Posterior cingulate gyrus (tissue), 11 donors: ENCODE measurements around the gene MARK4.
"Not testable (repeated sequence)": the region's sequence is repeated elsewhere in the genome, so short reads cannot be mapped to it uniquely, and the experiment has no call there.

ENCODE experiments used
- DNase-seq, 10 donors: peaks; one replicate each; pipeline versions ENCODE4 v3.0.0 to v3.0.0-alpha.2; 2020 to 2021; ENCODE audit warnings: mixed read lengths in 3 of 10
- intact Hi-C: fragments of 100-400 bp; cut with DNase I; formaldehyde crosslinking; loops from one replicate; pipeline ENCODE4 v1.15.1; 2023

The MARK4 gene

GRCh38 chr19:45327404-45328143 lies 76.5 kb downstream of the MARK4 start:
- intact Hi-C loops, result no loop called here
- no peak for DNase-seq

GRCh38 chr19:45331411-45331810 lies 80.3 kb downstream of the MARK4 start:
- no peak for DNase-seq
- intact Hi-C loops, result no loop called here

- DNase-seq, result no peak
- intact Hi-C loops, result no loop called here
Observed at GRCh38 chr19:45333609-45334303, 82.7 kb downstream of the MARK4 start.

- intact Hi-C loops, result loop anchor here (5.0 kb wide), 1 partner anchor 133 kb away; no protein-coding TSS in a partner anchor
- DNase-seq, result not testable (repeated sequence)
Observed at GRCh38 chr19:45334881-45335280, 83.8 kb downstream of the MARK4 start.

GRCh38 chr19:45336696-45337251 lies 85.7 kb downstream of the MARK4 start:
- no peak for DNase-seq
- intact Hi-C loops, result loop anchor here (5.0 kb wide), 1 partner anchor 134 kb away; no protein-coding TSS in a partner anchor

- DNase-seq, result no peak
- intact Hi-C loops, result loop anchor here (5.0 kb wide), 1 partner anchor 137 kb away; no protein-coding TSS in a partner anchor
Observed at GRCh38 chr19:45339629-45340028, 88.6 kb downstream of the MARK4 start.

GRCh38 chr19:45340232-45340898 lies 89.3 kb downstream of the MARK4 start, which contains the start of gene KLC3:
Gene KLC3 (plus strand): TSS chr19:45340750. CDS start chr19:45345542, 4,792 bp downstream.
- intact Hi-C loops, result no loop called here
- no peak for DNase-seq

GRCh38 chr19:45340899-45341453 lies 89.9 kb downstream of the MARK4 start:
- intact Hi-C loops, result no loop called here
- DNase-seq, result no peak

GRCh38 chr19:45342911-45343310 lies 91.8 kb downstream of the MARK4 start:
- intact Hi-C loops, result no loop called here
- DNase-seq, result no peak

- intact Hi-C loops, result no loop called here
- no peak for DNase-seq
Observed at GRCh38 chr19:45344621-45345505, 93.8 kb downstream of the MARK4 start.

- intact Hi-C loops, result no loop called here
- no peak for DNase-seq
Observed at GRCh38 chr19:45345506-45345860, 94.4 kb downstream of the MARK4 start.

- peak in 1 of 10 donors; percentile 86 for DNase-seq
- intact Hi-C loops, result no loop called here
Observed at GRCh38 chr19:45346449-45346848, 95.4 kb downstream of the MARK4 start.

GRCh38 chr19:45347570-45348366 lies 96.7 kb downstream of the MARK4 start:
- peak in 1 of 10 donors; percentile 65 for DNase-seq
- intact Hi-C loops, result no loop called here

GRCh38 chr19:45348367-45349125 lies 97.5 kb downstream of the MARK4 start:
- intact Hi-C loops, result no loop called here
- peak in 1 of 10 donors; percentile 84 for DNase-seq

GRCh38 chr19:45349126-45349415 lies 98.0 kb downstream of the MARK4 start:
- intact Hi-C loops, result no loop called here
- no peak for DNase-seq

GRCh38 chr19:45349430-45349941 lies 98.4 kb downstream of the MARK4 start:
- intact Hi-C loops, result no loop called here
- DNase-seq, result peak in 1 of 10 donors; percentile 77

GRCh38 chr19:45350477-45351058 lies 99.5 kb downstream of the MARK4 start:
- DNase-seq, result no peak

More at GRCh38 chr19:45350477-45351058, 99.5 kb downstream of the MARK4 start:
- intact Hi-C loops, result no loop called here
